Stimulated activated effector memory CD8-positive, alpha-beta T cell treated with anti-CD3 and anti-CD28 coated beads, Interleukin-12 subunit alpha, Interleukin-12 subunit beta, amount 100 ng/mL, for 72 hours (primary cell): ENCODE measurements around the gene ZBTB12.
"Not testable (repeated sequence)": the region's sequence is repeated elsewhere in the genome, so short reads cannot be mapped to it uniquely, and the experiment has no call there.

Experiments used
- ATAC-seq: fragments of 150-1000 bp; cut with Tn5 transposase; 2 replicates; pipeline ENCODE4 v1.10.0; 2021
- DNase-seq, 2 donors: peaks; one replicate each; pipeline ENCODE4 v3.0.0; 2021 to 2022; ENCODE audit warnings: low spot score in 2 of 2
- H3K27ac Mint-ChIP-seq: one replicate; pipeline ENCODE4 v1.8.0; 2022; ENCODE audit warnings: mild to moderate bottlenecking, mixed read lengths
- H3K36me3 Mint-ChIP-seq: one replicate; pipeline ENCODE4 v1.8.0; 2022; ENCODE audit warnings: mild to moderate bottlenecking, mixed read lengths
- H3K4me1 Mint-ChIP-seq: one replicate; pipeline ENCODE4 v1.8.0; 2022; ENCODE audit warnings: mixed read lengths
- H3K4me3 Mint-ChIP-seq: one replicate; pipeline ENCODE4 v1.8.0; 2022; ENCODE audit warnings: mild to moderate bottlenecking, mixed read lengths
- H3K9me3 Mint-ChIP-seq: one replicate; pipeline ENCODE4 v1.8.0; 2022; ENCODE audit warnings: mixed read lengths

Gene ZBTB12

GRCh38 chr6:31907158-31907813 is 5.4 kb upstream of the ZBTB12 start:
- Mint-ChIP-seq H3K4me3 (no peak overlapping the region), H3K4me1 (peaks cover 20% of the 10 kb centered on the region)

GRCh38 chr6:31906727-31907126 is 4.8 kb upstream of the ZBTB12 start:
- Mint-ChIP-seq H3K36me3 (peaks cover 14% of the 10 kb centered on the region), H3K4me1 (peaks cover 19% of the 10 kb centered on the region)
- ATAC-seq, H3K27ac Mint-ChIP-seq, DNase-seq, H3K9me3 Mint-ChIP-seq, H3K4me3 Mint-ChIP-seq: not testable (repeated sequence)

More at GRCh38 chr6:31907158-31907813, 5.4 kb upstream of the ZBTB12 start:
- no peaks in the 10 kb centered on the region for H3K9me3 Mint-ChIP-seq
- no peak overlapping the region for H3K27ac Mint-ChIP-seq
- no peak for DNase-seq
- peak; percentile 53 for ATAC-seq
- H3K36me3 Mint-ChIP-seq = peaks cover 9% of the 10 kb centered on the region

DNA sequence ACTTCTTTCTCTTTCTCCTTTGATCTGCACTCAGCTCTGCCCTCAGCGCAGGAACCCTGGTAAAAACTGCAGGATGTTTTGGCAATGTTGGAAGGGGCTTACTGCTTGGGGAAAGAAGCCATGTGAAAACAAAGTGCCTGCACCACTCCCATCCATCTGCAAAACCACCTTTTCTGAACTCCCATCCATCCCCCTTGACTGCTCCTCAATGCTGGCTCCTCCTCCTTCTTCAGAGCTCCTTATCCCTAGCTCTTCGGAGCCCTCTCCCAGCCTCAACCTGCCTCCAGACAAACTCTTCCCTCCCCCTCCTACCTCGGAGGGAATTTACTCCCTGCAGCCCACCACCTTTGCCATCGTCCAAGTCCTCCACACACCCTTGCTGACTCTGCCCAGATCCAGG is 4.2 kb upstream of the ZBTB12 start:
- Mint-ChIP-seq H3K36me3 (peaks cover 15% of the 10 kb centered on the region), H3K27ac (no peak overlapping the region), H3K4me3 (no peak overlapping the region), H3K4me1 (peaks cover 19% of the 10 kb centered on the region), H3K9me3 (no peaks in the 10 kb centered on the region)
- DNase-seq (no peak), ATAC-seq (no peak)

DNA sequence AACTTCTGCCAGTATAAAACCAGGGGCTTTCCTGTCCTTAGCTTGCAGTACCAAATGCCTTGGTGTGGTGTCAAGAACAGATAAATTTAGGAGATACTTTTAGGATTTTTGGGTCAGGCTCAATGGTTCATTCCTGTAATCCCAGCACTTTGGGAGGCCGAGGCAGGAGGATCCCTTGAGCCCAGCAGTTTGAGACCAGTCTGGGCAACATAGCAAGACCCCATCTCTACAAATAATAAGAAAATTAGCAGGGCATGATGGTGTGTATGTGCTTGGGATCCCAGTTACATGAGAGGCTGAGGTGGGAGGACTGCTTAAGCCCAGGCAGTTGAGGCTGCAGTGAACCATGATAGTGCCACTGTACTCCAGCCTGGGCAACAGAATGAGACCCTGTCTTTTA is 3.2 kb upstream of the ZBTB12 start:
- DNase-seq (no peak), ATAC-seq (no peak)
- Mint-ChIP-seq H3K4me3 (no peak overlapping the region), H3K27ac (no peak overlapping the region), H3K4me1 (peaks cover 19% of the 10 kb centered on the region), H3K36me3 (peaks cover 15% of the 10 kb centered on the region), H3K9me3 (no peaks in the 10 kb centered on the region)

DNA sequence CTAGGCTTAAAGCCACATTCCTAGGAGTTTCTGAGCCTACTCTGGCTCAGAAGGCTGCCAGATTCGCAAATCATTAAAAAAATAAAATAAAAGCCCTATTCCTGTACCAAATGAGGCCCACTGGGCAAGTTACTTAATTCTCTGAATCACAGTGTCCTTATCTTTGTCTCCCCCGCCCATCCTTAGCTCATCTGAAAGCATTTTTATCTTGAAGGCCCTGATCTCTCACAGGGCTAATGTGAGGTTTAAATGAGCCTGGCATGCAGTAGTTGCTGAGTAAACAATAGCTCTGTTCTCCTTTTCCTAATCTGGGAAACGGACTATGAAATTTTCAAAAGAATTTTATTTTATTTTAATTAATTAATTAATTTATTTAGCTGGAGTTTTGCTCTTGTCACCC is 2.1 kb upstream of the ZBTB12 start:
- no peak for DNase-seq
- H3K4me3 Mint-ChIP-seq = no peak overlapping the region
- peaks cover 28% of the 10 kb centered on the region for H3K4me1 Mint-ChIP-seq
- H3K36me3 Mint-ChIP-seq = peaks cover 15% of the 10 kb centered on the region
- ATAC-seq = no peak
- no peaks in the 10 kb centered on the region for H3K9me3 Mint-ChIP-seq
- no peak overlapping the region for H3K27ac Mint-ChIP-seq

- H3K4me3 Mint-ChIP-seq = peak overlapping the region; percentile 72
- H3K27ac Mint-ChIP-seq = peak overlapping the region; percentile 57
- ATAC-seq = peak; percentile 25
- peaks cover 35% of the 10 kb centered on the region for H3K4me1 Mint-ChIP-seq
- DNase-seq = peak; percentile 29 to 76
- H3K9me3 Mint-ChIP-seq = no peaks in the 10 kb centered on the region
- H3K36me3 Mint-ChIP-seq = peaks cover 18% of the 10 kb centered on the region
Observed at GRCh38 chr6:31901415-31901952, 402 bp downstream of the ZBTB12 start.

DNA sequence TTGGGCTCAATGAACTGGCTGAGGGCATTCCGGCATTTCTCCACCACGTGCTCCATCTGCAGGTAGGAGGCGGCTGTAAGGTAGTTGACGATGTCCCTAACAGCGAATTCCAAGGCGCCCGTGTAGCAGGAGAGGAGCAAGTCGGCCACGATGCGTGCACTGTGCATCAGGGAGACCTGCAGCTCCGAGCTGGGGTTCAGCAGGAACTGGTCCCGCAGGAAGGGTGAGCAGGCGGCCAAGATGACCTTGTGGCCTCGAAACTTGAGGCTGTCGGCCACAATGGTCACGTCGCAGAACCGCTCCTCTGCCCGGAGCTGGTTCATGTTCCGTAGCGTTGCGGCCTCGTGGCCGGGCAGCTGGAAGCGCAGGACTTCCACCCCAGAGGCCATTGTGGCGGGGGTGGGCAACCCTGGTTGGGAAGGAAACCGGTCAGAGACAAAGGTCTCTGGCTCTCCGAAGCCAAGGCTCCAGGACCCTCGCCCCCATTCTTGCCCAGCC is 920 bp downstream of the ZBTB12 start:
- ATAC-seq (no peak), DNase-seq (no peak)
- Mint-ChIP-seq H3K4me3 (peak overlapping the region; percentile 72), H3K36me3 (peaks cover 23% of the 10 kb centered on the region), H3K27ac (no peak overlapping the region), H3K9me3 (no peaks in the 10 kb centered on the region), H3K4me1 (peaks cover 40% of the 10 kb centered on the region)

DNA sequence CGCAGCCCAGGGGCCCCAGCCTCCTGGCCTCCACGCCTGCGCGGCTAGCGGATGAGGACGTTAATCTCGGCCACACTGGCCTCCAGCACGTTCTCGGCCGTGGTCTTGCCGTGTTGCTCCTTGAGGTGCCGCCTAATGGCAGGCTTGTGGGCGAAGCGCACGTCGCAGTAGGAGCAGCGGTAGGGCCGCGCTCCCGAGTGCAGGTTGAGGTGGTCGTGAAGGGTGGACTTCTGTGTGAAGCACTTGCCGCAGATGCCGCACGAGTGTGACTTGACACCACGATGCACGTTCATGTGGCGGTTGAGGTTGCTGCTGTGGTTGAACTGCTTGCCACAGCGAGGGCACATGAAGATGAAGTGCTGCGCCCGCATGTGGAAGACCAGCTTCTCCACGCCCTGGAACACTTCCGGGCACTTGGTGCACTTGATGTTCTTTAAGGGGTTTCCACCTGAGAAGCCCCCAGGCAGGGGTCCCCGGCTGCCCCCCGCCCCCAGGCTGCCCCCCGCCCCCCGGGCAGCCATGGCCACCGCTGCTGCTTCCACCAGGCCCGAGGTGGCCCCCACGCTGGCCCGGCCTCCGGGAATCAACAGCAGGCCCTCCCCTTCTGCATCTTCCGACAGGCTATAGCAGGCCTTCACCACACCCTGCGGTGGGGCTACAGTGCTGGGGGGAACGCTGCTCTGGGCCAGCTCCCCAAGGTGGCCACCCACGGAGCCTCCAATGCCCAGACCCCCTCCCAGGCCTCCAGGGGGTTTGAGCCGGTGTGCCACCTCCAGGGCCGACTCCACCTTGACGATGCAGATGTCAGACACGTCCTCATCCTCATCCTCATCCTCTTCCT is 1.8 kb downstream of the ZBTB12 start:
- ATAC-seq (no peak), DNase-seq (no peak)
- Mint-ChIP-seq H3K4me3 (peak overlapping the region; percentile 94), H3K27ac (no peak overlapping the region), H3K9me3 (no peaks in the 10 kb centered on the region), H3K4me1 (peaks cover 45% of the 10 kb centered on the region), H3K36me3 (peaks cover 32% of the 10 kb centered on the region)

GRCh38 chr6:31899215-31899614 is 2.7 kb downstream of the ZBTB12 start:
- Mint-ChIP-seq H3K36me3 (peaks cover 41% of the 10 kb centered on the region), H3K27ac (no peak overlapping the region)

DNA sequence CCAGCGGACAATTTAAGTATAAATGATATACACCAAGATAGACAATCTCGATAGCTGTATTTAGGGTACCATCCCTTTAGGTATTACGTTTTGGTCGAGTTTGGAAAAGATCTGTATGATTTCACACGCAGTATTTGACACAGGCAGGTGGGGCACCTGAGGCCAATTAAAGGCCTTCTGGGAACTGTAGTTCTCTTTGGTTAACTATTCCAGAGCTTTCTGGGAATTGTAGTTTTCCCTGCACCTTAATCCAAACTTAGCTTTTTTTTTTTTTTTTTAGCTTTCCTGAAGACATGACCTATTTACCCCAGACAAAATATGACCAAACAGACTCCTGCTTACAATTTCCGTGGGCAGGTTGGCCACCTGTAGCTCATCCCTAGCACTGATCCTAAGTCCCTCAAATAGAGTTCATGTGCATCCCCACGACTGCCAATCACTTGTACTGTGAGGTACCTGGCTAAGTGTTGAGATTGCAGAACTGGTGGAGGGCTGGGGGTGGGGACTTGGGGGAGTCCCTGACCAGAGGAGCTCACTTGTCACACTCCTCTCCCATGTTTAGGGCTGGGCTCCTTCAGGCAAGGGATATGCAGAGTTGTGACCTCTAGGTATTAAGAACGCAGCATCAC is 3.4 kb downstream of the ZBTB12 start:
- Mint-ChIP-seq H3K27ac (peak overlapping the region; percentile 91), H3K4me1 (peaks cover 45% of the 10 kb centered on the region), H3K36me3 (peaks cover 48% of the 10 kb centered on the region), H3K9me3 (no peaks in the 10 kb centered on the region), H3K4me3 (peak overlapping the region; percentile 94)
- ATAC-seq = peak; percentile 2
- DNase-seq = no peak

More at GRCh38 chr6:31899215-31899614, 2.7 kb downstream of the ZBTB12 start:
- DNase-seq (no peak), ATAC-seq (no peak)
- H3K9me3 Mint-ChIP-seq = no peaks in the 10 kb centered on the region
- peak overlapping the region; percentile 94 for H3K4me3 Mint-ChIP-seq
- peaks cover 45% of the 10 kb centered on the region for H3K4me1 Mint-ChIP-seq

- ATAC-seq = peak; percentile 78
- Mint-ChIP-seq H3K4me1 (peaks cover 40% of the 10 kb centered on the region), H3K27ac (peak within 1 kb of the TSS; percentile 91), H3K4me3 (peak within 1 kb of the TSS; percentile 94), H3K36me3 (peaks cover 52% of the 10 kb centered on the region), H3K9me3 (no peaks in the 10 kb centered on the region)
- DNase-seq = peak; percentile 78 to 90
Observed at GRCh38 chr6:31897612-31898382, 4.1 kb downstream of the ZBTB12 start, which contains the start of gene EHMT2. TSS of gene EHMT2 (minus strand) at chr6:31897698. CDS start at chr6:31897677, 21 bp downstream.

- DNase-seq (peak in 1 of 2 donors; percentile 63), ATAC-seq (peak; percentile 1)
- Mint-ChIP-seq H3K4me3 (peak overlapping the region; percentile 94), H3K27ac (peak overlapping the region; percentile 91), H3K4me1 (peaks cover 33% of the 10 kb centered on the region), H3K9me3 (no peaks in the 10 kb centered on the region), H3K36me3 (peaks cover 51% of the 10 kb centered on the region)
Observed at GRCh38 chr6:31896856-31897611, 4.9 kb downstream of the ZBTB12 start.

- peaks cover 33% of the 10 kb centered on the region for H3K4me1 Mint-ChIP-seq
- peaks cover 53% of the 10 kb centered on the region for H3K36me3 Mint-ChIP-seq
Observed at GRCh38 chr6:31896493-31896855, 5.4 kb downstream of the ZBTB12 start.

GRCh38 chr6:31892821-31893220 is 9.1 kb downstream of the ZBTB12 start:
- H3K27ac Mint-ChIP-seq = peak overlapping the region; percentile 75
- H3K36me3 Mint-ChIP-seq = peaks cover 80% of the 10 kb centered on the region
- DNase-seq = no peak
- ATAC-seq = no peak
- H3K4me3 Mint-ChIP-seq = no peak overlapping the region
- H3K4me1 Mint-ChIP-seq = peaks cover 20% of the 10 kb centered on the region
- no peaks in the 10 kb centered on the region for H3K9me3 Mint-ChIP-seq

More at GRCh38 chr6:31896493-31896855, 5.4 kb downstream of the ZBTB12 start:
- DNase-seq (no peak), ATAC-seq (no peak)
- Mint-ChIP-seq H3K4me3 (peak overlapping the region; percentile 82), H3K9me3 (no peaks in the 10 kb centered on the region), H3K27ac (peak overlapping the region; percentile 91)
